PC-9 (cell line): ENCODE data around the gene ANKS1B.

Experiments
- CTCF ChIP-seq: fragments of 200-600 bp; sonication (generic); conservative IDR thresholded peaks from 2 replicates; pipeline ENCODE4 v1.6.1; 2017; ENCODE audit warnings: mixed run types, antibody characterized with exemption, mild to moderate bottlenecking, moderate library complexity
- EZH2 ChIP-seq: fragments of 200-600 bp; sonication (generic); IDR thresholded peaks from 2 replicates; pipeline ENCODE4 v1.8.0; 2017; ENCODE audit warnings: antibody characterized with exemption, low read depth

- TF ChIP-seq CTCF (no peak), EZH2 (no peak)
Measured at GRCh38 chr12:98883231-98883630, 1101.5 kb downstream of the ANKS1B start.
